Measurements from ENCODE around the gene C8G.

The C8G gene

GRCh38 chr9:136944519-136945332 is at the start of gene C8G, which contains the start of gene FBXW5:
TSS of gene C8G (plus strand) at chr9:136945243. CDS start at chr9:136945321, 78 bp downstream.
TSS of gene FBXW5 (minus strand) at chr9:136944738. CDS start at chr9:136944083, 655 bp downstream.
- peak; percentile 97 for DNase-seq (ENCODE audit: low spot score)

GRCh38 chr9:136896027-136896426 is 49.0 kb upstream of the C8G start:
- DNase-seq (ENCODE audit: low spot score) = no peak

GRCh38 chr9:136898483-136899100 is 46.5 kb upstream of the C8G start:
- DNase-seq (ENCODE audit: low spot score) = no peak

DNA sequence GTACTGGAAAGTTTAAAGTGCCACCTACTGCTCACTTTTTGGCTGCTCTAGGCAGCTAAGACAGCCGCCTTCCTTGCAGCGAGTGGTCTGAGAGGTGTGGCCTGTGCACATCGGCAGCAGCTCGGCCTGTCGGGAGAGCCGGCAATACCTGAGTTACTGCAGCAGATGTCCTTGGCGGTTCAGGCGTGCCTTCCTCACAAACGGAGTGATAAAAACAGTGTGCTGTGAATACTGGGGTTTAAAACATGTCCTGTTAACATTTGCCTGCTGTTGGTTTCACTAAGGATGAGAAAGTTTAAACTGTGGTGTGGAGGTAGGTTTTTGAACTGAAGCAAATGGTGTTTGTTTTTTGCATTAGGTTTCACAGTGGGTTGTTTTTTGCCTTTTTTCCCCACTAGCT is 45.8 kb upstream of the C8G start:
- DNase-seq (ENCODE audit: low spot score) = no peak

DNA sequence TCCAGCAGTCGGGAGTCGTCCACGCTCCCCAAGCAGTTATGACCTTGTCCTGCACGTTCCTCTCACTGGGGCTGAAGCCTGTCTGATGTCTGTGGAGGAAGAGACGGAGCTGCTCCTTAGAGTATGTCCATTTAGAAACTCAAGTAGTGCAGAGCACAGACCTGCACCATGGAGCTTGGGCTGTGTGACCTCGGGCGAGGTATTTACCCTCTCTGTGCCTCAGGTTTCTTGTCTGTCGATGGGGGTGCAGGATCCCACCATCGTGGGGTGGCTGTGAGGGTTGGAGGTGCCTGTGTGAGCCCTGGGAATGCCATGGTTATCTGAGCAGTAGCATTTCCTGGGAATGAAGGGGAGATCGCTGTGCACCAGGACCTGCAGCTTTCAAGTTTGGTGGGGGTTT is 44.5 kb upstream of the C8G start:
- DNase-seq (ENCODE audit: low spot score) = no peak

DNA sequence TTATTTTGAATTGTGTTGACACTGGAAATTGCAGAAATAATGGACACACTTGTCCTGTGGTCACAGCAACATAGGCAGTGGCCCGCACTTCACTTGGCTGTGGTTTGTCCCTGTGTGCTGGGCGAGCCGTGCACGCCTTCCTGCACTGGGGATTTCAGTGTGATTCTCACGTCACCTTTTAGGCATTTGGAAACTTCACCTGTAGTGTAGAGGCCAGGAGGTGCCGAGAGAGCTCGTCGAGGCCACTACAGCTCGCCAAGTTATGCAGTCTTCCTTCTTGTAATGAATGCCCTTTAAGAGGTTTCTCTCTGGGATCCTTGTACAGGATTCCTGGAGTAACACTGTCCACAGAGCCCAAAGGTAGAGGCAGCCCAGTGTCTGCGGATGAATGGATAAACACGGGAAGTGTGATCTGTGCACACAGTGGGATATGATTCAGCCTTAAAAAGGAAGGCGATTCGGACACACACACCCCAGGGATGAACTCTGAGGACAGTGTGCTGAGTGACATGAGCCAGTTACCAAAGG is 44.0 kb upstream of the C8G start:
- DNase-seq (ENCODE audit: low spot score) = no peak

- no peak for DNase-seq (ENCODE audit: low spot score)
Observed at GRCh38 chr9:136901516-136902258, 43.4 kb upstream of the C8G start.

DNA sequence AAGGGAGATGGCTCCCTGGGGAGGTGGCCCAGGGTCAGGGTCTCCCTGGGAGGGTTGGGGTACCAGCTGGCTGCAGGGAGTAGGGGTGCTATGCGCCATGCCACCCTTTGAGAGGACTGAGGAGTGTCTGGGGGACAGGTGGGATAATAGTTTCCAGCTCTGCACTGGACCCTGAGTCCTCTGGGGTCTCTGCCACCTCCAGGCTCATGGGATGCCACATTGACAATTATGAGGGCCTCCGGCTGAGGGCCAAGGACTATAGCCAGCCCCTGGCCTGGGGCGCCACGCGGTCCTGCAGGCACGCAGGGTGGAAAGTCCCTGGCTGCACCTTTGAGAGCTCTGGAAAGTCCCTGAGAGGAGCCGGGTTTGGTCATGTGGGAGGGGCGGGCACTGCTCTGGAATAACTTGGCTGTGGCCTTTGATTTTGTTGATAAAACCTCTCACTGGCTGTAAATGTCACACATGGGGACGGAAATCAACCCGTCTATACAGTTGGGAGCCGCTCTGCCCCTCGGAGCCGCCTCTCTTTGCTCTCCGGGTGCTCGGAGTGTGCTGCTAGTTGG is 42.7 kb upstream of the C8G start:
- no peak for DNase-seq (ENCODE audit: low spot score)

DNA sequence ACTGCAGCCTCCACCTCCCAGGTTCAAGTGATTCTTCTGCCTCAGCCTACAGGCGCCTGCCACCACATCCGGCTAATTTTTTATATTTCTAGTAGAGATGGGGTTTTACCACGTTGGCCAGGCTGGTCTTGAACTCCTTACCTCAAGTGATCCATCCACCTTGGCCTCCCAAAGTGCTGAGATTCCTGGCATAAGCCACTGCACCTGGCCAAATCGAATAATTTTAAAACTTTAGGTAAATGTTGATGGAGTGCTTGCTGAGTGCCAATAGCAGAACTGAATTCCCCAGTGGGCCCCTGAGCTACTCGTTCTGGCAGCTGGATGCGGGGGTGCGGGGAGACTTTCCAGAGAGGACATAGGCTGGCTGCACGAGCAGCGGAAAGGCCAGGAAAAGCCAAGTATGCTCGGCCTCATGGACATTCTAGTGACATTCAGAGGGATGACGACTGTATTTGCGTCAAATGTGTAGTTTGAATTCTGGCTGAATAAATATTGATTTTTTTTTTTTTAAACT is 41.9 kb upstream of the C8G start:
- no peak for DNase-seq (ENCODE audit: low spot score)

DNA sequence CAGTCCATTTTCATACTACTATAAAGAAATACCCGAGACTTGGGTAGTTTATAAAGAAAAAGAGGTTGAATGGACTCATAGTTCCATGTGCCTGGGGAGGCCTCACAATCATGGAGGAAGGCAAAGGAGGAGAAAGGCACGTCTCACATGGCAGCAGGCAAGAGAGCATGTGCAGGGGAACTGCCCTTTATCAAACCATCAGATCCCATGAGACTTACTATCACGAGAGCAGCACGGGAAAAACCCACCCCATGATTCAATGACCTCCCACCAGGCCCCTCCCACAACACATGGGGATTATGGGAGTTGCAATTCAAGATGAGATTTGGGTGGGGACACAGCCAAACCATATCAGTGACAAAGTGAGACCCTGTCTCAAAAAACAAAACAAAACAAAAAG is 38.8 kb upstream of the C8G start:
- DNase-seq (ENCODE audit: low spot score) = no peak

GRCh38 chr9:136907011-136907914 is 37.8 kb upstream of the C8G start:
- DNase-seq (ENCODE audit: low spot score) = no peak

- DNase-seq (ENCODE audit: low spot score) = no peak
Observed at GRCh38 chr9:136910197-136910900, 34.7 kb upstream of the C8G start.

- DNase-seq (ENCODE audit: low spot score) = no peak
Observed at GRCh38 chr9:136910901-136911245, 34.2 kb upstream of the C8G start.

DNA sequence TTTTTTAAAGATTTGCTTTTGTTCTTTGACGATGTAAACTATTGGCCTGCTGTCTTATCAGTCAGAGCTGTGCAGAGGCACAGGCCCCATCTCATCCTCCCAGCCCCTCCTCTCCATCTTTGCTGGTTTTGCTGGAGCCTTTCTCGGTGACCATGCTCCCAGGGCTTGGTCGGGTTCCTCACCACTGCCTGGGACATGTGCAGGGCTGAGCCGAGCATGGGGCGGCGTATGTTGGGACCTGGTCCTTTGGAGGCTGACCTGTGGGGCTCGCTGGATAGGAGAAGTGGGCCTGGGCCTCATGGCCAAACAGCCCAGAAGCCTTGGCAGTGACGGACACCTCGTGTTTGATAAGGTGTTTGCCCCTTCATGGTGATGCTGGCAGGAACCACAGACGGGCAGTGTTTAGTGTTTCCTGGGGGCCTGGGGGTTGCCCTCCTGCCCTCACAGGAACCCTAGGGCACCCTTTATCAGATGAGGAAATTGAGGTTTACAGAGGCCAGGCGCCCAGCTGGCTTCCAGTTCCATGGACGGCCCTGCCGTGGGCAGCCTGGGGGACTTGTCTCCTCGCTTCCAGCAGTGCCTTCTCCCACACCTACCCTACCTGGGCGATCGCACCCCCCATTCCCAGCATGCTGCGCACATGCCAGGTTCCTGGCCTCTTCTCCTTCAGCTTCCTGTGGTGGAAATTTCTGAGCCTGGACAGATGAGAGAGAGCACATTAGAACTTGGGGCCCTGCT is 31.2 kb upstream of the C8G start:
- DNase-seq (ENCODE audit: low spot score) = no peak

DNA sequence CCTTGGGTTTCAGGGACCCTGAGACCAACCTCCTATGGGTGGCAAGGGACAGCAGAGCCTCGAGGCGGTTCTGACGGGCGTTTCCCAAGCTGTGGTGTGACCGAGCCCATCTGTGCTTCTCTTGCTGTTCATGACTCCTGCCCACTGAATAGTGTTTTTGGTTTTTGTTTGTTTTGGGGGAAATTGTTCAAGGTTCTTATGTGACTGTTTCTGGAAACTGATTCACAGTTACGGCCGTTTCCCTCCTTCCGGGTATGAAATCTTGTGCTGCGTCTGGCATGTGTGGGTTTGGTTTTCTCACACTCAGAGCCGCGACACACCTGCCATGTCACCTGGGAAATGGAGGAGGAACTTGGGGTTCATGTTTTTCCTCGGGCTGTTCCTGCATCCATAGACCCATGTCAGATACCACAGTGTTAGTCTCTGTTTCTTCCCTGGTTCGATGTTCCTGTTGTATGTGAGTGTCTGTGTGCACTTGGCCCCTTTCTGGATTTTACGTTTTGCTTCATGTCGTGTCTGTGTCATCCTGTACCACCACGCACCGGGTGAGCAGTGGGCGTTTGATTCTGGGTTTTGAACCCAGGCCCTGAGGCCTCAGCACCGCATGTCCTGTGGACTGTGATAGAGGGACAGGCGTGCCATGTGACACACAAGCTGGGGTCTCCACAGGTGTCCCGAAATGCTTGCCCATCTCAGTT is 29.3 kb upstream of the C8G start:
- DNase-seq (ENCODE audit: low spot score) = no peak

DNA sequence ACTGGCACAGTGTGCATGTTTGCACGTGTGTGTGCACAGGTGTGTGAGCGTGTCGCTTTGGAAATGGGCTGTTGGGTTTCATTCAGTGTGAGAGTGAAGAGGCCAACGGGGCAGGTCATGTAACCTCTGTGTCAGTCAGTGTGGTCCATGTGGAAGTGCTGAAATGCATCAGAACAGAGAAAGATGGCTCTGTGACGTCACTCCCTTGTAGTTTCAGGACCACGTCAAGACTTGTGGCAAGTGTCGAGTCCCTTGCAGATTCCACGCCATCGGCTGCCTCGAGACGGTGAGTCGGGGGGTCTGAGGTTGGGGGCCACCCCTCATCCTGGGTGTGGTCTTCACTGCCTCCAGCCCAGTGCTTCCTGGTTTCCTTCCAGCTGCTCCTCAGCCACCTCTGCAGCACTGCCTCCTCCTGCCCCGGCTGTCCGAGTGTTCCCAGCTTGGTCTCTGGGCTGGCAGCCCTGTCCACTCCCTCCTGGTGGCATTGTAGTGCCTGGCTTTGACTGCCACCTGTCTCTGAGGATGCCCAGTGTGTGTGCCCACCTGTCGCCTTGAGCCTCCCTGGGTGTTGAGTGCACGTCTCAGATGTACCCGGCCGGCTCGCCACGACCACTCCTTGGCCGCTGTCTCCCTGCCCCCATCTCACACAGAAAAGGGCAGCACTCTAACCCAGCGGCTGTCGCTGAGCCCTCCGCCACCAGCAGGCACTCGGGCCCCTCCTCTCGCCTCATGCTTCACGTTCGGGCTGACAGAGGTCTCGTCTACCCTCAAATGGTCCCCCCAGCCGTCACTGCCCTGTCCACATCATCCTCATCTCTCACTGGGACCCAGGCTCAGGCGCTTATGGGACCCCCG is 28.5 kb upstream of the C8G start:
- DNase-seq (ENCODE audit: low spot score) = no peak

DNA sequence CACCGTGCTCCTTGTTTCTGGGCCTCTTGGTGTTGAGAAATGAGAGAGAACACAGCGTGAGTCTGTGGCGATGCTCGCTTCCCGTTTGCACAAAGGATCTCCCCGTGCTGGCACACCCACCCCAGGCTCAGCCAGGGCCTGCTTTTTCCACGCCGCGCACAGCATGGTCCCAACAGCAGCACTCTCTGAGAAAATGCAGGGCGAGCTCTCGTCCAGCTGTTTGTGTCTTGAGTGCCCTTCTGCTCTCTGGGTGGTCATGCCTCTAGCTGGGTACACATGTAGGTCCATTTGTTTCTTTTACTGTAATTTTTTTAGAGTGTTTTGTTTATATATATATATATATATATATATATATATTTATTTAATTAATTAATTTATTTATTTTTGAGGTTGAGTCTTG is 27.1 kb upstream of the C8G start:
- DNase-seq (ENCODE audit: low spot score) = no peak

DNA sequence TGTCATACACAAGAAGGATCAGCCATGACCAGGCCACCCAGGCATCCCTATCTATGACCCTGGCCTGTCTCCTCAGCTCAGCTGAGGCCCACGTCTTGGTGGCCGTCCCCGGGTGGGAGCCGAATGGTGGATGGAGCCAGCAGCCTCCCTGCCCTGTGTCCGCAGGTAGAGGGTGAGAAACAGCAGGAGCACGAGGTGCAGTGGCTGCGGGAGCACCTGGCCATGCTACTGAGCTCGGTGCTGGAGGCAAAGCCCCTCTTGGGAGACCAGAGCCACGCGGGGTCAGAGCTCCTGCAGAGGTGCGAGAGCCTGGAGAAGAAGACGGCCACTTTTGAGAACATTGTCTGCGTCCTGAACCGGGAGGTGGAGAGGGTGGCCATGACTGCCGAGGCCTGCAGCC is 25.0 kb upstream of the C8G start:
- no peak for DNase-seq (ENCODE audit: low spot score)

All from ecto neural progenitor cell (in vitro differentiated cells).